Pancreas (tissue), 10 donors: Measurements from ENCODE around the gene SLC25A5. TPM values are rescaled to one million over a fixed set of nuclear protein-coding genes. Genes with fewer than 3 reads are reported as not detected.

Source experiments
- ATAC-seq, 4 donors: fragments of 200-7000 bp; cut with Tn5 transposase; one replicate each; pipeline versions ENCODE4 v1.8.0 to v1.9.1; 2020; ENCODE audit warnings: mild to moderate bottlenecking in 4 of 4, moderate library complexity in 4 of 4
- DNase-seq, 6 donors: peaks; one replicate each; pipeline ENCODE4 v3.0.0-alpha.2; 2020
- FAIRE-seq: peaks from 2 replicates; lab custom pipeline; 2012; peaks lifted over from hg19 to GRCh38; lab: Jason Lieb, UNC
- H3K27ac ChIP-seq, 4 donors: fragments of 200-600 bp; sonication (generic); 1 replicate in 3 of 4; 2 replicates in 1 of 4; pipeline versions ENCODE4 v1.5.0 to v1.8.0; 2020
- H3K27me3 ChIP-seq, 4 donors: fragments of 200-600 bp; one replicate each; pipeline ENCODE4 v1.8.0; 2021
- H3K36me3 ChIP-seq, 3 donors: fragments of 200-600 bp; sonication (generic) in 1 of 3; one replicate each; pipeline versions ENCODE4 v1.5.0 to v1.8.0; 2020 to 2021
- H3K4me1 ChIP-seq, 3 donors: fragments of 200-600 bp; one replicate each; pipeline ENCODE4 v1.8.0; 2021
- H3K4me3 ChIP-seq, 4 donors: fragments of 200-600 bp; sonication (generic) in 2 of 4; one replicate each; pipeline versions ENCODE4 v1.5.0 to v1.8.0; 2020 to 2021
- H3K9me3 ChIP-seq, 4 donors: fragments of 200-600 bp; one replicate each; pipeline ENCODE4 v1.8.0; 2021
- CTCF ChIP-seq, 4 donors: fragments of 200-600 bp; sonication (generic) in 3 of 4; IDR thresholded peaks; one replicate each; pipeline versions ENCODE4 v1.5.0 to v1.8.0; 2021; ENCODE audit warnings: antibody characterized with exemption in 4 of 4
- WGBS, 2 donors: extraction: QIAGEN DNeasy Blood & Tissue Kit; methylation state at CpG; one replicate each; pipeline ENCODE4 v1.1.7; 2013; 5-methylcytosine and 5-hydroxymethylcytosine counted together
- intact Hi-C, 3 donors: fragments of 100-400 bp; cut with DNase I; formaldehyde crosslinking; loops; one replicate each; pipeline versions ENCODE4 v1.11.1 to v1.14.2; 2022
- polyA plus RNA-seq, 2 donors: library from polyadenylated mRNA; stranded (reverse); fragments of 200-250 nt; gene quantifications; one replicate each; pipeline ENCODE4 v1.2.3, GENCODE V29; 2013
- total RNA-seq, 6 donors: library from RNA; stranded (reverse); fragmentation: NEBNext Ultra II Directional in 4 of 6; extraction: Animal tissue kit (Norgen Biotek cat#: 25700) in 4 of 6; gene quantifications; one replicate each; pipeline versions ENCODE4 v1.2.1 to v1.2.4, GENCODE V29; 2021 to 2023
- donor health status: healthy with polysubstance abuse.
- donor health status: DM: no; HTN: no; CAD: no; lungs with moderate emphysema.
- donor health status: DM: no; HTN: no; CAD: no.
- donor health status: control.
- donor health status: control.
- donor health status: Bipolar disorder and iron deficiency.
- donor health status: DM: yes; HTN: yes; CAD: no.
- donor health status: DM: no; HTN: no; CAD: no.
- donor health status: DM: no; HTN: no; CAD: no.
- donor health status: DM: yes; HTN: yes; CAD: no.

Gene SLC25A5
- total and polyA plus RNA-seq, 8 donors = 112 to 462 (median 273) TPM

- no peak for FAIRE-seq
- intact Hi-C loops = loop anchor here in 1 of 3 donors (10.0 kb wide), 1 partner anchor 223 kb away; no protein-coding TSS in a partner anchor
- WGBS, 2 donors = 37 to 52% methylated on average over 14 of the region's 14 CpGs
- Histone ChIP-seq H3K27ac (no peak overlapping the region), H3K36me3 (no peaks in the 10 kb centered on the region), H3K9me3 (no peaks in the 10 kb centered on the region), H3K4me3 (no peak overlapping the region), H3K27me3 (no peaks in the 10 kb centered on the region), H3K4me1 (no peaks in the 10 kb centered on the region)
- peak; percentile 39 to 54 (median 48) for TF ChIP-seq CTCF (IDR thresholded peaks at IDR 0.05)
- peak in 5 of 6 donors; percentile 54 to 75 (median 62) for DNase-seq
- ATAC-seq = peak; percentile 92 to 99 (median 98)
Observed at GRCh38 chrX:119512146-119512800, 44.0 kb downstream of the SLC25A5 start.

GRCh38 chrX:119516157-119516702, 48.0 kb downstream of the SLC25A5 start:
- Histone ChIP-seq H3K9me3 (no peaks in the 10 kb centered on the region), H3K4me3 (no peak overlapping the region), H3K27ac (no peak overlapping the region), H3K36me3 (no peaks in the 10 kb centered on the region), H3K4me1 (no peaks in the 10 kb centered on the region), H3K27me3 (no peaks in the 10 kb centered on the region)
- peak; percentile 69 to 71 (median 70) for TF ChIP-seq CTCF (IDR thresholded peaks at IDR 0.05)
- DNase-seq = peak in 3 of 6 donors; percentile 2 to 26 (median 23)
- WGBS, 2 donors = 36% methylated on average over 5 of the region's 5 CpGs
- ATAC-seq = peak; percentile 72 to 92 (median 88)
- no peak for FAIRE-seq
- intact Hi-C loops = loop anchor here in 1 of 3 donors (10.0 kb wide), 1 partner anchor 219 kb away; no protein-coding TSS in a partner anchor

- no peaks in the 10 kb centered on the region for H3K9me3 ChIP-seq
- intact Hi-C loops = loop anchor here in 1 of 3 donors (10.0 kb wide), 1 partner anchor 216 kb away; no protein-coding TSS in a partner anchor
- H3K27ac ChIP-seq = no peak overlapping the region
Observed at GRCh38 chrX:119518371-119518770, 50.1 kb downstream of the SLC25A5 start.

More at GRCh38 chrX:119518371-119518770, 50.1 kb downstream of the SLC25A5 start:
- FAIRE-seq (no peak), ATAC-seq (no peak), DNase-seq (no peak)
- Histone ChIP-seq H3K27me3 (no peaks in the 10 kb centered on the region), H3K36me3 (no peaks in the 10 kb centered on the region), H3K4me3 (no peak overlapping the region), H3K4me1 (no peaks in the 10 kb centered on the region)
- WGBS, 2 donors = 54 to 56% methylated on average over 4 of the region's 4 CpGs
- TF ChIP-seq CTCF (IDR thresholded peaks at IDR 0.05) = no peak

Other genes with a start within 250 kb of the SLC25A5 start
- gene PGRMC1, start 232.2 kb upstream of the SLC25A5 start, total RNA-seq = 10 to 100 TPM; 17.0 to 40.1 (median 26.5) TPM
- 10 to 100 TPM; 23.5 to 50.2 TPM for gene PGRMC1, start 232.2 kb upstream of the SLC25A5 start, polyA plus RNA-seq
- gene SLC25A43, start 69.1 kb upstream of the SLC25A5 start, total RNA-seq = 1 to 10 TPM; 3.2 to 6.5 (median 4.0) TPM
- 1 to 10 TPM; 3.7 to 3.8 TPM for gene SLC25A43, start 69.1 kb upstream of the SLC25A5 start, polyA plus RNA-seq
- 10 to 100 TPM in 2 of 6 donors, 1 to 10 TPM in 4; 5.2 to 12.2 (median 7.7) TPM for gene STEEP1, start 97.0 kb downstream of the SLC25A5 start, total RNA-seq
- gene STEEP1, start 97.0 kb downstream of the SLC25A5 start, polyA plus RNA-seq = 10 to 100 TPM in 1 of 2 donors, 1 to 10 TPM in 1; 5.7 to 15.0 TPM
- 10 to 100 TPM; 11.4 to 25.7 (median 15.1) TPM for gene UBE2A, start 106.1 kb downstream of the SLC25A5 start, total RNA-seq
- gene UBE2A, start 106.1 kb downstream of the SLC25A5 start, polyA plus RNA-seq = 10 to 100 TPM; 18.1 to 33.8 TPM
- 1 to 10 TPM; 2.5 to 4.7 (median 2.9) TPM for gene NKRF, start 138.0 kb downstream of the SLC25A5 start, total RNA-seq
- gene NKRF, start 138.0 kb downstream of the SLC25A5 start, polyA plus RNA-seq = 1 to 10 TPM; 3.8 to 4.7 TPM
- 10 to 100 TPM in 1 of 6 donors, 1 to 10 TPM in 5; 1.5 to 10.2 (median 3.8) TPM for gene SEPTIN6, start 224.7 kb downstream of the SLC25A5 start, total RNA-seq
- 1 to 10 TPM; 2.4 to 4.3 TPM for gene SEPTIN6, start 224.7 kb downstream of the SLC25A5 start, polyA plus RNA-seq